ENCODE measurements around the gene NEB.

NEB gene

DNA sequence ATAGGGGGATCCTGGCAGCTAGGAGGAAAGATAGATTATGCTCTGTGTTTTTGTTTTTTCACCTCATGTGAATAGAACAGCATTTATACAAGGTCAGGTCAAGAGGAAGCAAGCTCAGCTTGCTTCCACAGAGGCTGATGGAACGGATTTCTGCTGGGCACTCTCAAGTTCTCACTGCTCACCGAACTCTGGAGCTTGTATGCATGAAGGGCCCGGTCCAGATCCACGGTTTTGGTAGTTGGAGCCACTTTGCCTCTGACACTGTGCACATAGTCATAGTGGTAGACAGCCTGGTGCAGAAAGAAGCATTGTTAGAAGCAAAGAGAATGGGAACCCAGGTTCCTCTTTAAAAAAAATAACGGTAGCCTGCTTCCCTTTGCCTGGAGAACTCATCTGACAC, 182.7 kb downstream of the NEB start:
- DNase-seq (ENCODE audit: low read depth), result no peak

DNA sequence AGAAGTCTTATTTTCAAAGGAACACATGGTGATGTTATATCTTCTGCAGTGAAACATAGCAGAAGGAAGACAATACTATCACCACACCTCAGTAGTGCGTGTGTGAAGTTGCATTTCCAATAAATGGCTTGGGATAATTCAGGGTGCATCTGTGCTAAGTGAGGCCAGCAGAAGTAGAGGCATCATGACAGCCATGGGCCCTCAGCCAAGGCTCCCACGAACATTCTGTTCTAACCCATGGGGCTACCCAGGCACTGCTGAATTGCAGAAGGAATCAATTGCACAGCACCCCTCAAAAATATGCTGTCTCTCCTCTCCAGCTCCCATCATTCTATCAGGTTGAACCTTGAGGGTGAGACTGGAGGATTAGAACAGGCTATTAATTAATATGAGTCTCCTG, 185.1 kb downstream of the NEB start:
- DNase-seq (ENCODE audit: low read depth), result no peak

DNA sequence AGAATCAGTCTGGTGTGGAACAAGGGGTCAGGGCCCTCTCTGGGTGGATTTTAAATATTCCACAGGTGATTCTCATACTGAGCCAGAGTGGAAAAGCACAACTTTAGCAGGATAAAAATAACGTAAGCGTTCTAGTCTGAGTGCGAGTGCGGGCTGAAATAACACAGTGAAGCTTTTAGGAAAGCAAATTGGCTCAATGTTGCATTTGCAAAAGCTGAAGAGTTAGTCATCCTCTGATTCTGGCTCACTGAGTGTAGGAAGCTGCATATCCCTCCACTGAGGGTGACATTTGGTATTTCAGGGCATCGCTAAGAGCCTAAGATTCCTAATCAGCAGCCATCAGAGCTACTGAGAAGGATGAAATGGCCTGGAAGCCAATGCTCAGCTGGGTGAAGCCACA, 189.8 kb downstream of the NEB start:
- no peak for DNase-seq (ENCODE audit: low read depth)

DNA sequence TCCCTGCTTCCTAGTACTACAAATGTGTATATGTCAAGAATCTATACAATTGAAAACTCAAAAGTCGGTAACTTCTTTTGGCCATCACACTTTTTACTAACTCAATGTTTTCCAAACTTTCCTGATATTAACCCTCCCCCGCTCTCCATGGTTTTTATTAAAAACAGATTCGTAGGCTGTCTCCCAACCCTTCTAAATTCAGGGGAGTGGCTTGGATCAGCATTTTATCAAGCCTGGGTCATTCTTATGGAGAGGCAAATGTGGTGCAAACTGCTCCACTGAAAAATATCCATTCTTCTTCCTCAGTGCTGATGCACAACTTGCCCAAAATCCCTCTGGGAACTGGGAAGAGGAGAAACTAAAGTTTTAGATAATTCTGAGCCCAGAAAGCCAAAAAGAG, 190.4 kb downstream of the NEB start:
- DNase-seq (ENCODE audit: low read depth), result no peak

GRCh38 chr2:151534001-151534400, 200.3 kb downstream of the NEB start:
- no peak for DNase-seq (ENCODE audit: low read depth)

GRCh38 chr2:151533127-151533526, 201.1 kb downstream of the NEB start:
- DNase-seq (ENCODE audit: low read depth), result no peak

GRCh38 chr2:151526572-151527090, 207.6 kb downstream of the NEB start:
- DNase-seq (ENCODE audit: low read depth), result no peak

- no peak for DNase-seq (ENCODE audit: low read depth)
These were observed 208.4 kb downstream of the NEB start for GRCh38 chr2:151525821-151526373.

DNA sequence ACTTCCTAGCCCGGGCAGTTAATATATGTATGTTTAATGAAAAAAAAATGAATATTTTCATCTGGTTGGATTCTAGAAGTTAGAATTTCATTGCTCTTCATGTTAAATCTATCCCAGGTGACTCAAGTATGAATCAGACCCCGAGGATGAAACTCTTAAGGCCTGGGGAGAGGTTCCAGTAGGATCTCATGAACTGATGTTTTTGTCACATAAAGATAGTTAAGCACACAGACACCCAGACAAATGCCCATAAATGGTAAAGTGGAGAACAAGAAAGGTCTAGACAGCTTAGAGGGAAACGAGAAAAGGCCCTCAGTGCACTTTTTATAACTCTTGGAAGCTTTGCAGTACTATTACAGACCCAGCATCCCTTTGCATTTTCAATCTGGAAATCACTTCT, 210.4 kb downstream of the NEB start:
- peak; percentile 1 for DNase-seq (ENCODE audit: low read depth)

DNA sequence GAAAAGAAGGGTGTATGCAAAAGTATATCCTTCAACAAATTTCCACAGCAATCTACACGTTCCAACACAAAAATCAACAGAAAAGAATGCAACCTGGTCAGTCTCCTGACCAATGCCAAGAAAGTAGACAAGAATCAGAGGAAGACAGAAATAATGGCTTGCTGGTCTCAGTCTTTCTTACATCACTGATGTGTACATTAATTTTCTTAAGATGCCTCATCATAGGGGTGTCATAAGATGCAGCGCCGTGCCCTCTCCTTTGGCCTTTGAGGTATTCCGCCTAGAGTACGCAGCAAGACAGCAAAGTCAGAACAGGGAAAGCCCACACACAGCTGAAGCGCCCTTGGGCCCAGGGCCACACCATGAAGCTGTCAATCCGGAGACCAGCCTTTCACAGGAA, 211.7 kb downstream of the NEB start:
- DNase-seq (ENCODE audit: low read depth), result no peak

DNA sequence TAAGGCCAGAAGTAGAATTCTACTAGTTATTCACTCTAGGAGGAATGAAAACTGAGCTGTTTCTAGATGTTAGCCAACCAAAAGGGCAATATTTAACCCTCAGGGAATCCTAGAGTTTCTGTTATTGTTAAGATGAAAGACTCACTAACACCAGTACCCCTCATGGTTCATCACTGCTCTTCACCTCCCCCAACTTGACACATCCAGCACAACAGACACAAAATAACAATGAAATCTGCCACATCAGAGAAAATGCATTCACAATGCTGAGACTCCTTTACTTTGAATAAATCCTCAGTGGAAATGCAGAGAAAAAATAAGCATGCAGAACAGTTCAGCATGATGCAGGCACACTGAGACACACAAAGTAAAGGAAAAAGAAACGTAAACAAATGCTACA, 213.3 kb downstream of the NEB start:
- no peak for DNase-seq (ENCODE audit: low read depth)

DNA sequence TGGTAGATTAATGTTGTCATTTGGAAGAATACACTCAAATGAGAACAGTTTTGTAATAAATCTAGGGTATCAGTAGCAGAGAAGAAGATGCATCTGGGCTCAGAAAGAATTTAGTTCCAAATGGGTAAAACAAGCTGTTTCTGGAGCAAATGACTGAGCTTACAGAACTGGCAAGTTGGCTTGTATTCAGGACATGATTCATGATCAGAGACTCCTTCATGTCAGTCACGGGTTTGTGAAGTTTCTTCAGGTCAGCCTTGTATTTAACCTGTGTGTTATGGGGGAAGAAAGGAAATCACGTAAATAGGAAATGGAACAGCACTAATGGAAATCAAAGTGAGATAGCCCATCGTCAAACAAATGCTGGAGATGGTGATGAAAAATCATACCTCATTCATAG, 215.5 kb downstream of the NEB start:
- peak; percentile 1 for DNase-seq (ENCODE audit: low read depth)

- no peak for DNase-seq (ENCODE audit: low read depth)
These were observed 225.8 kb downstream of the NEB start for GRCh38 chr2:151508519-151508918.

DNA sequence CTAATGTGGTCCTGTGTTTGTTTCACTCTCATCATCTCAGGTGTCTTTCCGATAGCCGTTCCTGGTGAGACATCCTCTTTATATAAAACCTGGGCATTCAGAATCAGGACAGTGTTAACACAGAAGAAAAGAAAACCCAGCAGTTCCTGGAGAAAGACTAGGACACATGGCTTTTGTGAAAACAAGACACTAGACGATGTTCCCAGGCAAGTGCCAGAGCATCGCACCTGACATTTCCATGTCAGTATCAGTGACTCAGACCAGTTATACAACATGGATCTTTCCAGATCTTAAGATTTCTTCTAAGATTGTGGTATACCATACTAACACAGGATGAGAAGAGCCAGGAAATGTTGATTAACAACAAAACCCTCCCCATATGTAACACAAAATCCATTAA, 228.1 kb downstream of the NEB start:
- DNase-seq (ENCODE audit: low read depth), result no peak

DNA sequence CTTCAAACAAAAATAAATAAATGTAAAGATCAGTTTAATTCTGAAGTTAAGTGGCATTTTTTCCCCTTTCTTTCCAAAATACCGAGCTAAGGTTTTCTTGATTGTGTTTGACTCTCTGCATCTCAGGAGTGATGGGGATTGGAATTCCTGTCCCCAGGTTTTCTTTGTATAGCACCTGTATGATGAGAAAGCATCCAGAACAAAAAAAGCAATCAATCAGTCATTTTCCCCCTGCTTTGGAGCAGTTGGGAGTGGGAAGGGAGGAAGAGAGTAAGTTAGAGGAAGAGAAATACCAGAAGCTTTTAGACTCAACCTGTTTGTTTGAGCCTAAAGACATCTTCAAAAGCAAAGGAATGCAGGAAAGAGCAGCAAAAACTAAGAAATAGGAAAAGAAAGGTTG, 236.1 kb downstream of the NEB start:
- no peak for DNase-seq (ENCODE audit: low read depth)

DNA sequence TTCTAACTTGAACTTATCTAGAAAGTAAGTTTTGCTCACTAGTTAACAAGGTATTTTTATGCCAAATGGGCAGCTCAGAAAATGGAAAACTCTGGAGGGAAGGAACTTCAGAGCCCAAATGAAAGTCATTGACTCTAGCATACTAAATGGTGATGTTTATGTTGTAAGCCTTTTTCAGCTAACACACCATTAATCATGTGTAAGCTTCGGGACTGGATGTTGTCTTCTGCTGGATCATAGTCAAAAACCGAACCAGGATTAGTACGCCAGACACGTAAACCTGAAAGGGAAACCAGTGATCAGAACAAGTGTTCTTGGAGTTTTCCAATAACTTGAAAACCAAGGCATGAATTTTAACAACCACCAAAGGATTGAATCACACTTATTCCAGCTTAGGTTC, 242.8 kb downstream of the NEB start:
- DNase-seq (ENCODE audit: low read depth), result peak; percentile 24

DNA sequence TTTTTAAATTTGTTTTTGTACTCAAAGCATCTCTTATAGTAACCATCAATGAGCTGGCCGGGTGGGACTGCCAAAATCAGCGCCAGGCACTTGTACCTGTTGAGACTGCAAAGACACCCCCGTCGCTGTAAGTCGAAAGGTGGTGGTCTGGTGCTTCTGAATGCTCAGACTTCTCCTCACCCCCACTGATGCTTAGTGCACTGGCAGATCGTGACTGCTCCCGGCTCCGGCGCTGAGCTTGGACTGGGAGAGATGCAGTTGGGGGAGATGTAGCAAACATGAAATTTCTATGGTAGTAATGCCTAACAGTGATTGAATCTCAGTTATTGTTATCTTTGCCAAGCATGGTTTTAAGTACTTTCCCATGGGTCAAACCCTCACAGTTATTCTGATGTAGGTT, 244.0 kb downstream of the NEB start:
- no peak for DNase-seq (ENCODE audit: low read depth)

- no peak for DNase-seq (ENCODE audit: low read depth)
These were observed 248.2 kb downstream of the NEB start for GRCh38 chr2:151486053-151486452.

DNA sequence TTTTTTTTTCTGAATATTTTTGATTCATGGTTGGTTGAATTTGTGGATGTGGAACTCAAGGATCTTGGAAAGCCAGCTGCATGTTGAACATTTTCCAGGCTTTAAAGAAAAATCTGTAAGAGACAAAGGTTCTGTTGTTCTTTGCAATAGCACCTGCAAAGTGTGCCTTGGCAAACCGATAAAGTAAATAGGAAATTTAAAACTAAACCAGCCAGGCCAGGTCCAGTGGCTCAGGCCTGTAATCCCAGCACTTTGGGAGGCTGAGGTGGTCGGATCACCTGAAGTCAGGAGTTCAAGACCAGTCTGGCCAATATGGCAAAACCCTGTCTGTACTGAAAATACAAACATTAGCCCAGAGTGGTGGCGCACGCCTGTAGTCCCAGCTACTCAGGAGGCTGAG, 250.2 kb downstream of the NEB start:
- no peak for DNase-seq (ENCODE audit: low read depth)

- DNase-seq (ENCODE audit: low read depth), result no peak
These were observed 250.7 kb downstream of the NEB start for GRCh38 chr2:151483546-151483945.

DNA sequence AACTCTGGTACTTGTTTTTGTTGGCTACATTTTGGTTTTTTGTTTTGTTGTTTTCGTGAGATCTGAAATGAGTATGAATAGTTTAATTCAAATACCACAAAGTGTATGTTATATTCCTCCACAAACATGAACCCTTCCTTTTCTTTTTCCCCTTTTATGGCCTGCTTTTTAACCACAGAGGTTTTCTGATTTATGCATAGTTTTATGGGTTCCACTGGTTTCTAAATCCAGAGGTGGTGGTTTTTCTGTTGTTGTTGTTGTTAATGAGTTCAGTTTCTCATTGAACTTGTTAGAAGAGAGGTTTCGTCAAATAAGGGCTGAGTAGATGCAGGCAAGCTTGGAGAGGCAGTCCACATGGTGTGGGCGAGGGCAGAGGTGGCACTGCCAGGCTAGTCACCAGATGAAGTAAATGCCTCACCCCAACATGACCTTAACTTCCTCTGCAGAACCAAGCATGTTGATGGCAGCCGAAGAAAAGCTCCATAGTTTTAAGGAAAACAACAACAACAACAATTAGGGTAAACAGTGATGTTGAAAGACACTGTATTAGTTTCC, 252.0 kb downstream of the NEB start:
- no peak for DNase-seq (ENCODE audit: low read depth)

DNA sequence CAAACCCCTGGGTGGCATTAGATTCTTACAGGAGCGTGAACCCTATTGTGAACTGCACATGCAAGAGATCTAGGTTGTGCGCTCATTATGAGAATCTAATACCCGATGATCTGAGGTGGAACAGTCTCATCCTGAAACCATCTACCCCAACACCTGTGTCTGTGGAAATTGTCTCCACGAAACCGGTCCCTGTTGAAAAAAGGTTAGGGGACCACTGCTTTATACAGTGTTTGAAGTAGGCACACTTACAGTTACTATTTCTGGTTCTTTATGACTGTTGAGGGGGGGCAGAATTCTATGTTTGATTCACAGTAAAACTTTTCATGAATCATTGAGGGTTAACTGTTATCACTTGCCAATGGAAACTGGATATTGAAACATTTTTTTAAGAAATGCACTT, 252.5 kb downstream of the NEB start:
- no peak for DNase-seq (ENCODE audit: low read depth)

DNA sequence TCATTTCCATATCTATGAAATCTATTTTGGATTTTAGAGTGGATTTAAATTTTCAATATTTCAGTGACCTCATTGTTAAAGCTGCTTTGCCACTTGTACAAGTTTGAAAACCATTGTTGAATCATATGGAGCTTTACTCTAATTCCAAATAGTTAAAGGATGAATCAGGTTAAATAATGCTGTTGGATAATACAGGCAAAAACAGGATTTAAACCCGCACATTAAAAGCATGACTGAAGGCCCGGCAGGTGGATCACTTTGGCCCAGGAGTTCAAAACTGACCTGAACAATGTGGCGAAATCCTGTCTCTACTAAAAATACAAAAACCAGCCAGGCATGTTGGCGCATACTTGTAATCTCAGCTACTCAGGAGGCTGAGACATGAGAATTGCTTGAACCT, 256.3 kb downstream of the NEB start:
- peak; percentile 50 for DNase-seq (ENCODE audit: low read depth)

GRCh38 chr2:151476287-151476686, 258.0 kb downstream of the NEB start:
- no peak for DNase-seq (ENCODE audit: low read depth)
